ENCODE data around the gene IL19.

IL19 gene

GRCh38 chr1:206783506-206783905 lies 12.9 kb downstream of the IL19 start:
- Histone ChIP-seq H3K27me3 (ENCODE audit: control insufficient read depth, insufficient read depth, low read length) (no peaks in the 10 kb centered on the region), H3K9ac (ENCODE audit: low read depth, low read length) (no peak overlapping the region), H3K4me3 (ENCODE audit: low read depth, low read length) (no peak overlapping the region), H3K9me3 (ENCODE audit: control insufficient read depth, insufficient read depth, low read length) (no peaks in the 10 kb centered on the region), H3K4me1 (ENCODE audit: control insufficient read depth, insufficient read depth, low read length) (no peaks in the 10 kb centered on the region), H3K36me3 (ENCODE audit: control insufficient read depth, insufficient read depth, low read length) (no peaks in the 10 kb centered on the region)

DNA sequence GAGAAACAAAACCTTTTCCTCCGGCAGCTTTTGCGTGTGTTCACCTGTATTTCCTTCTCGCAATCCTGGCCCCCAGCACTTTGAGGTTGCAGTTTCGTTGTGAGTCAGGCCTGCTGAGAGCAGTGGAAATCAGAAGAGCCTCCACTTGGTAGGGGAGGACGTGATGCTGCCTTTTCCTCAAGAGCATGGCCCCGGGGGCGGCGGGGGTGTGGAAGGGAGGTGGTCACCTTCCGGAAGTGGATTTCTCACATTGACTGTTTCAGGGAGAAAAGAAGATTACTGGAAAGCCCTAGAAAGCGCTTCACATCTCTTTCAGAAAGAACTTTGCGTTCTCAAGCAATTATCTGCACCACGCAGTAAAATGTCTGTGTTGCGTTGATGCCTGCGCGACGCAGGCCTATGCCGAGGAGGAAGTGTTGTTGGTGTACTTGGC lies 13.9 kb downstream of the IL19 start:
- H3K36me3 ChIP-seq (ENCODE audit: control insufficient read depth, insufficient read depth, low read length), result no peaks in the 10 kb centered on the region
- H3K9me3 ChIP-seq (ENCODE audit: control insufficient read depth, insufficient read depth, low read length), result no peaks in the 10 kb centered on the region
- no peaks in the 10 kb centered on the region for H3K4me1 ChIP-seq (ENCODE audit: control insufficient read depth, insufficient read depth, low read length)
- no peak overlapping the region for H3K9ac ChIP-seq (ENCODE audit: low read depth, low read length)
- no peaks in the 10 kb centered on the region for H3K27me3 ChIP-seq (ENCODE audit: control insufficient read depth, insufficient read depth, low read length)
- no peak overlapping the region for H3K4me3 ChIP-seq (ENCODE audit: low read depth, low read length)

- Histone ChIP-seq H3K36me3 (ENCODE audit: control insufficient read depth, insufficient read depth, low read length) (no peaks in the 10 kb centered on the region), H3K27me3 (ENCODE audit: control insufficient read depth, insufficient read depth, low read length) (no peaks in the 10 kb centered on the region), H3K9me3 (ENCODE audit: control insufficient read depth, insufficient read depth, low read length) (no peaks in the 10 kb centered on the region), H3K4me3 (ENCODE audit: low read depth, low read length) (no peak overlapping the region), H3K9ac (ENCODE audit: low read depth, low read length) (no peak overlapping the region), H3K4me1 (ENCODE audit: control insufficient read depth, insufficient read depth, low read length) (no peaks in the 10 kb centered on the region)
Observed at GRCh38 chr1:206785182-206785765, 14.7 kb downstream of the IL19 start.

- Histone ChIP-seq H3K4me1 (ENCODE audit: control insufficient read depth, insufficient read depth, low read length) (no peaks in the 10 kb centered on the region), H3K36me3 (ENCODE audit: control insufficient read depth, insufficient read depth, low read length) (no peaks in the 10 kb centered on the region), H3K27me3 (ENCODE audit: control insufficient read depth, insufficient read depth, low read length) (no peaks in the 10 kb centered on the region), H3K9ac (ENCODE audit: low read depth, low read length) (no peak overlapping the region), H3K4me3 (ENCODE audit: low read depth, low read length) (no peak overlapping the region), H3K9me3 (ENCODE audit: control insufficient read depth, insufficient read depth, low read length) (no peaks in the 10 kb centered on the region)
Observed at GRCh38 chr1:206786212-206786886, 15.8 kb downstream of the IL19 start.

- Histone ChIP-seq H3K9ac (ENCODE audit: low read depth, low read length) (no peak overlapping the region), H3K36me3 (ENCODE audit: control insufficient read depth, insufficient read depth, low read length) (no peaks in the 10 kb centered on the region), H3K27me3 (ENCODE audit: control insufficient read depth, insufficient read depth, low read length) (no peaks in the 10 kb centered on the region), H3K4me3 (ENCODE audit: low read depth, low read length) (no peak overlapping the region), H3K9me3 (ENCODE audit: control insufficient read depth, insufficient read depth, low read length) (no peaks in the 10 kb centered on the region), H3K4me1 (ENCODE audit: control insufficient read depth, insufficient read depth, low read length) (no peaks in the 10 kb centered on the region)
Observed at GRCh38 chr1:206787891-206788290, 17.3 kb downstream of the IL19 start.

DNA sequence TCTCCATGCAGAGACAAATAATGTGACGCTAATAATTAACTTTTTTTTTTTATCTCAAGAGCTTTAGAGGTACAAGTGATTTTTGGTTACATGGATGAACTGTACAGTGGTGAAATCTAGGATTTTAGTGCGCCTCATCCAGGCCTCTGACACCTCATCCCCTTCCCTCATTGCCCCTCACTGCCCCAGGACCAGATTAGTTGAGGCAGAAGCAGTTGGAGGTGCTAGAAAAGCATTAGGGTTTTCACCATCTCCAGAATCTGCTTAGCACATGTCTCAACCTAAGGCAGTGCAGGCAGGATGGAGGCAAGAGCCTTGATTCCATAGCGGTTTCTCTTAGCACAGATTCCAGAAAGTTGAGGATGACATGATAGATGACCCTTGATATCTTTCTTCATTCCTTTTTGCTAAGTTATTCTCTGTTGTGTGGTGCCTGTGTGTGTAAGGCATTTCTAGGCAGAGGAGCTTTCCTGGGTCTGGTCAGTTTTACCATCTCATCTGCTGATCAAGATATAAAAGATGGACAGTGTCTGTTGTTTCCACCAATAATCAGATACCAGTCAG lies 18.0 kb downstream of the IL19 start:
- Histone ChIP-seq H3K27me3 (ENCODE audit: control insufficient read depth, insufficient read depth, low read length) (no peaks in the 10 kb centered on the region), H3K4me1 (ENCODE audit: control insufficient read depth, insufficient read depth, low read length) (no peaks in the 10 kb centered on the region), H3K9ac (ENCODE audit: low read depth, low read length) (no peak overlapping the region), H3K4me3 (ENCODE audit: low read depth, low read length) (no peak overlapping the region), H3K36me3 (ENCODE audit: control insufficient read depth, insufficient read depth, low read length) (no peaks in the 10 kb centered on the region), H3K9me3 (ENCODE audit: control insufficient read depth, insufficient read depth, low read length) (no peaks in the 10 kb centered on the region)

- Histone ChIP-seq H3K9me3 (ENCODE audit: control insufficient read depth, insufficient read depth, low read length) (no peaks in the 10 kb centered on the region), H3K27me3 (ENCODE audit: control insufficient read depth, insufficient read depth, low read length) (peaks cover 3% of the 10 kb centered on the region), H3K4me3 (ENCODE audit: low read depth, low read length) (no peak overlapping the region), H3K9ac (ENCODE audit: low read depth, low read length) (no peak overlapping the region), H3K36me3 (ENCODE audit: control insufficient read depth, insufficient read depth, low read length) (no peaks in the 10 kb centered on the region), H3K4me1 (ENCODE audit: control insufficient read depth, insufficient read depth, low read length) (no peaks in the 10 kb centered on the region)
Observed at GRCh38 chr1:206790502-206791250, 20.1 kb downstream of the IL19 start.

GRCh38 chr1:206792939-206793607 lies 22.5 kb downstream of the IL19 start:
- H3K27me3 ChIP-seq (ENCODE audit: control insufficient read depth, insufficient read depth, low read length), result peaks cover 3% of the 10 kb centered on the region
- H3K4me3 ChIP-seq (ENCODE audit: low read depth, low read length), result no peak overlapping the region
- H3K4me1 ChIP-seq (ENCODE audit: control insufficient read depth, insufficient read depth, low read length), result no peaks in the 10 kb centered on the region

GRCh38 chr1:206793620-206794019 lies 23.0 kb downstream of the IL19 start:
- peaks cover 3% of the 10 kb centered on the region for H3K27me3 ChIP-seq (ENCODE audit: control insufficient read depth, insufficient read depth, low read length)
- H3K4me1 ChIP-seq (ENCODE audit: control insufficient read depth, insufficient read depth, low read length), result no peaks in the 10 kb centered on the region
- H3K9ac ChIP-seq (ENCODE audit: low read depth, low read length), result no peak overlapping the region
- no peaks in the 10 kb centered on the region for H3K9me3 ChIP-seq (ENCODE audit: control insufficient read depth, insufficient read depth, low read length)
- H3K4me3 ChIP-seq (ENCODE audit: low read depth, low read length), result no peak overlapping the region
- H3K36me3 ChIP-seq (ENCODE audit: control insufficient read depth, insufficient read depth, low read length), result no peaks in the 10 kb centered on the region

More at GRCh38 chr1:206792939-206793607, 22.5 kb downstream of the IL19 start:
- Histone ChIP-seq H3K9ac (ENCODE audit: low read depth, low read length) (no peak overlapping the region), H3K9me3 (ENCODE audit: control insufficient read depth, insufficient read depth, low read length) (no peaks in the 10 kb centered on the region), H3K36me3 (ENCODE audit: control insufficient read depth, insufficient read depth, low read length) (no peaks in the 10 kb centered on the region)

DNA sequence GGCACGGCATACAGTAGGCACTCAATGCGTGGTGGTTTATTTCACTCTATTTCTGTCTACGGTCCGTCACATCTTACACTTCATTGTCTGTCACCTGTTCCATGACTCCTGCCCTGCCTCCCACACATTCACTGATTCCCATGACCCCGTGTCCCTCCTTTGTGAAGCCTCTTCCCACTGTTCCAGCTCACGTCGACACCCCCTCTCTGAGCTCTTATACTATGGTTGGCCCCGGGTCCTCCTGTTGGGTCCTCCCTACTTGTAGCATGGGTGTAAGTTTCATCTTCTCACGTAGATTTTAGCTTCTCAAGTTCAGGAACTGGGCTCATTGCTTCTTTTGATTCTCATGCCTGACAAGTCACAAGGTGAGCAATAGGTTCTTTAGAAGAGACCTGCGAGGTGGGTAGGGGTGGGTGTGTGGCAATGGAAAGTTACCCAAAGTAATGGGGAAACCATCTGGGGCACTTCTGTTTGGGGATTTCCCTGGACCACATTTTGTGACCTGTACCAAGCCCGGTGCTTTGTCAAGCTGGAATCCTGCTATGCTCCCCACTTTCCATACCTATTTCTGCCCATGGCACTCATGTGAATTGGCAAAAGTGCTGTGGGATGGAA lies 23.8 kb downstream of the IL19 start:
- no peaks in the 10 kb centered on the region for H3K9me3 ChIP-seq (ENCODE audit: control insufficient read depth, insufficient read depth, low read length)
- H3K36me3 ChIP-seq (ENCODE audit: control insufficient read depth, insufficient read depth, low read length), result no peaks in the 10 kb centered on the region
- no peaks in the 10 kb centered on the region for H3K4me1 ChIP-seq (ENCODE audit: control insufficient read depth, insufficient read depth, low read length)
- peaks cover 3% of the 10 kb centered on the region for H3K27me3 ChIP-seq (ENCODE audit: control insufficient read depth, insufficient read depth, low read length)
- no peak overlapping the region for H3K9ac ChIP-seq (ENCODE audit: low read depth, low read length)
- H3K4me3 ChIP-seq (ENCODE audit: low read depth, low read length), result no peak overlapping the region

GRCh38 chr1:206796116-206796515 lies 25.5 kb downstream of the IL19 start:
- peaks cover 3% of the 10 kb centered on the region for H3K27me3 ChIP-seq (ENCODE audit: control insufficient read depth, insufficient read depth, low read length)
- H3K4me3 ChIP-seq (ENCODE audit: low read depth, low read length), result no peak overlapping the region
- no peaks in the 10 kb centered on the region for H3K4me1 ChIP-seq (ENCODE audit: control insufficient read depth, insufficient read depth, low read length)
- no peaks in the 10 kb centered on the region for H3K9me3 ChIP-seq (ENCODE audit: control insufficient read depth, insufficient read depth, low read length)
- H3K9ac ChIP-seq (ENCODE audit: low read depth, low read length), result no peak overlapping the region
- H3K36me3 ChIP-seq (ENCODE audit: control insufficient read depth, insufficient read depth, low read length), result no peaks in the 10 kb centered on the region
